ENCODE measurements around the gene CFAP107.

The CFAP107 gene

DNA sequence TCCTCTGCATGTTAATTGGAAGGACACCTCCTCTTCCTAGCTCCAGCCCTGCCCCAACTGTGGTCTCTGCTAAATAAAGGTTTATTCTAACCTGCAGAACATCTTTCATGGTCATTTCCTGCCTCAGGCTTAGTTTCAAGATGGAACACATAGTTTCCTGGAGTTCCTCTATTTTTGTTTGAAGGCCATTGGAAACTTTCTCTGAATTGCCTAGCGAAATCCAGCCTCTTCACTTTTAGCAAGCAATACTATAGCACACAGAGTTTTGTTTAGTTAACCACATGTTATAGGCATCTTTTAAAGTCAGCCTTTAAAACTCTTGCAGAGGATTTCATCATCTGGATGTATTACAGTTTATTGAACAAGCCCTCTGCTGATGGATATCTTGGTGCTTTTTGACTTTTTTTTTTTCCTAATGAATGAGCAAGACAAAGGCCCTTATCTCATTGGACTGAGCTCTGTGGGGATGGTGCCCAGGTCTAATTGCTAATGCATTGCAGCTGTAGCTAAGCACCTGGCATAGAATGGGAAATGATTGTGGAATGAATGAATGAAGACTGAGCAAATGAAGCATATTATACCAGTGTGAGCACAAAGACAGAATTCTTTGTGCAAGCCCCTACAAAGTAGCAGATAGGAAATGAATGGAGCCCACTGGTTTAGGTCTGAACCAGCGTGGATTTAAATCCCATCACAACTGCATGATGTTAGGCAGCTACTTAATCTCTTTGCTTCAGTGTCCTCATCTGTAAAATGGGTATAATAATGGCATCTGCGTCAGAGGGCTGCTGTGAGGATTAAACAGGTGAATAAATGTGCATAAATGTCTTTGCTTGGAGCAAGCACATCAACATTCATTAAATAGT lies 641 bp upstream of the CFAP107 start:
- TF ChIP-seq, protein P1, sequence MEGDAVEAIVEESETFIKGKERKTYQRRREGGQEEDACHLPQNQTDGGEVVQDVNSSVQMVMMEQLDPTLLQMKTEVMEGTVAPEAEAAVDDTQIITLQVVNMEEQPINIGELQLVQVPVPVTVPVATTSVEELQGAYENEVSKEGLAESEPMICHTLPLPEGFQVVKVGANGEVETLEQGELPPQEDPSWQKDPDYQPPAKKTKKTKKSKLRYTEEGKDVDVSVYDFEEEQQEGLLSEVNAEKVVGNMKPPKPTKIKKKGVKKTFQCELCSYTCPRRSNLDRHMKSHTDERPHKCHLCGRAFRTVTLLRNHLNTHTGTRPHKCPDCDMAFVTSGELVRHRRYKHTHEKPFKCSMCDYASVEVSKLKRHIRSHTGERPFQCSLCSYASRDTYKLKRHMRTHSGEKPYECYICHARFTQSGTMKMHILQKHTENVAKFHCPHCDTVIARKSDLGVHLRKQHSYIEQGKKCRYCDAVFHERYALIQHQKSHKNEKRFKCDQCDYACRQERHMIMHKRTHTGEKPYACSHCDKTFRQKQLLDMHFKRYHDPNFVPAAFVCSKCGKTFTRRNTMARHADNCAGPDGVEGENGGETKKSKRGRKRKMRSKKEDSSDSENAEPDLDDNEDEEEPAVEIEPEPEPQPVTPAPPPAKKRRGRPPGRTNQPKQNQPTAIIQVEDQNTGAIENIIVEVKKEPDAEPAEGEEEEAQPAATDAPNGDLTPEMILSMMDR (IDR thresholded peaks at IDR 0.05; ENCODE audit: unreplicated experiment in 3 of 3) = no peak
- H3K4me1 Mint-ChIP-seq = peaks cover 7% of the 10 kb centered on the region
- peaks cover 34% of the 10 kb centered on the region for H3K9me3 Mint-ChIP-seq
- no peak overlapping the region for H3K4me3 Mint-ChIP-seq
- H3K36me3 Mint-ChIP-seq (ENCODE audit: low read depth) = no peaks in the 10 kb centered on the region
- no peaks in the 10 kb centered on the region for H3K27me3 Mint-ChIP-seq (ENCODE audit: low read depth)
- H3K27ac Mint-ChIP-seq = peak overlapping the region in 2 of 3 experiments; percentile 25 to 63

- Mint-ChIP-seq H3K9me3 (peaks cover 46% of the 10 kb centered on the region), H3K27me3 (ENCODE audit: low read depth) (peaks cover 12% of the 10 kb centered on the region), H3K4me1 (peaks cover 7% of the 10 kb centered on the region), H3K27ac (no peak overlapping the region), H3K4me3 (no peak overlapping the region), H3K36me3 (ENCODE audit: low read depth) (no peaks in the 10 kb centered on the region)
- TF ChIP-seq, protein P1 (IDR thresholded peaks at IDR 0.05; ENCODE audit: unreplicated experiment in 3 of 3) = no peak
Observed at GRCh38 chr1:12748778-12749355, 2.9 kb downstream of the CFAP107 start.

GRCh38 chr1:12754738-12755137 lies 8.7 kb downstream of the CFAP107 start:
- TF ChIP-seq, protein P1 (IDR thresholded peaks at IDR 0.05; ENCODE audit: unreplicated experiment in 3 of 3) = no peak
- peaks cover 11% of the 10 kb centered on the region for H3K4me1 Mint-ChIP-seq
- H3K4me3 Mint-ChIP-seq = no peak overlapping the region
- no peak overlapping the region for H3K27ac Mint-ChIP-seq
- H3K27me3 Mint-ChIP-seq (ENCODE audit: low read depth) = peaks cover 40% of the 10 kb centered on the region
- no peaks in the 10 kb centered on the region for H3K36me3 Mint-ChIP-seq (ENCODE audit: low read depth)
- H3K9me3 Mint-ChIP-seq = peaks cover 21% of the 10 kb centered on the region

DNA sequence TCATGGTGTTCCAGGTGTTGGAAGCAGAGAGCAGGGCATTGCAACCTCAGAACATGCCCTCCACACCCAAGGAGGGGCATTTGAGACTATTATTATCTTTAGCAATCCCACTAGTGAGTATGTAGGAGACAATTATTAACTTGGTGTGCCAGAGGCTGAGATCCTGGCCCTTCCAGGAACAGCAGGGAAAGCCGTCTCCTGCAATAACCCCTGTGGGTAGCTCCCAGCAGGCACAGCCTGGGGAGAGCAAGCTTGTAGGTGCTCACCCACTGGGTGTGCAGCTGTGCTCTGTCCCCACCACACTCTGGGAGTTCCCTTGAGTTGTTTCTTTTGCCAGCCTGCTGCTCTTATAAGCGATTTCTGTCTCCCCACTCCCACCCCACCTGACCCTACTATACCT lies 10.3 kb downstream of the CFAP107 start:
- no peaks in the 10 kb centered on the region for H3K36me3 Mint-ChIP-seq (ENCODE audit: low read depth)
- peaks cover 9% of the 10 kb centered on the region for H3K9me3 Mint-ChIP-seq
- H3K4me3 Mint-ChIP-seq = no peak overlapping the region
- peaks cover 11% of the 10 kb centered on the region for H3K4me1 Mint-ChIP-seq
- H3K27me3 Mint-ChIP-seq (ENCODE audit: low read depth) = peaks cover 49% of the 10 kb centered on the region
- no peak overlapping the region for H3K27ac Mint-ChIP-seq
- TF ChIP-seq, protein P1 (IDR thresholded peaks at IDR 0.05; ENCODE audit: unreplicated experiment in 3 of 3) = no peak

GRCh38 chr1:12756768-12757413 lies 10.9 kb downstream of the CFAP107 start:
- TF ChIP-seq, protein P1 (IDR thresholded peaks at IDR 0.05; ENCODE audit: unreplicated experiment in 3 of 3) = no peak
- no peaks in the 10 kb centered on the region for H3K36me3 Mint-ChIP-seq (ENCODE audit: low read depth)
- peaks cover 49% of the 10 kb centered on the region for H3K27me3 Mint-ChIP-seq (ENCODE audit: low read depth)
- no peak overlapping the region for H3K4me3 Mint-ChIP-seq
- H3K9me3 Mint-ChIP-seq = peaks cover 6% of the 10 kb centered on the region
- H3K4me1 Mint-ChIP-seq = peaks cover 11% of the 10 kb centered on the region
- H3K27ac Mint-ChIP-seq = no peak overlapping the region

Measured in nephron (organoid).